MM.1S (cell line): ENCODE measurements around the gene NUB1.

Experiments used
- CTCF ChIP-seq: fragments of 300-600 bp; sonication (generic); IDR thresholded peaks from 2 replicates; pipeline ENCODE4 v1.5.1; 2016; ENCODE audit warnings: antibody characterized with exemption, low read length, mixed read lengths
- EZH2 ChIP-seq: fragments of 300-600 bp; sonication (generic); optimal IDR thresholded peaks from 2 replicates; pipeline ENCODE3; 2017; ENCODE audit warnings: low read depth, mild to moderate bottlenecking, antibody characterized with exemption, low read length, mixed read lengths
- EZH2phosphoT487 ChIP-seq: fragments of 300-600 bp; sonication (generic); IDR thresholded peaks from 2 replicates; pipeline ENCODE4 v1.6.1; 2018; ENCODE audit warnings: antibody characterized with exemption, low read length

- TF ChIP-seq CTCF (no peak), EZH2 (no peak), EZH2phosphoT487 (no peak)
Observed at GRCh38 chr7:151415375-151416105, 73.9 kb downstream of the NUB1 start.
